Mucosa of stomach (tissue), 1 donor: ENCODE data around the gene CACNA2D3.

Source experiments
- H3K27me3 ChIP-seq: one replicate; pipeline ENCODE4 v1.7.0; 2013; ENCODE audit warnings: mild to moderate bottlenecking, low read length; ENCODE audit not compliant: control insufficient read depth, insufficient read depth
- H3K36me3 ChIP-seq: one replicate; pipeline ENCODE4 v1.7.0; 2013; ENCODE audit warnings: low read length; ENCODE audit not compliant: control insufficient read depth, insufficient read depth
- H3K4me1 ChIP-seq: one replicate; pipeline ENCODE4 v1.7.0; 2013; ENCODE audit warnings: mild to moderate bottlenecking, low read length; ENCODE audit not compliant: control insufficient read depth, insufficient read depth
- H3K4me3 ChIP-seq: one replicate; pipeline ENCODE4 v1.7.0; 2013; ENCODE audit warnings: low read length
- H3K9ac ChIP-seq: one replicate; pipeline ENCODE4 v1.7.0; 2013; ENCODE audit warnings: mild to moderate bottlenecking, low read length, moderate library complexity
- H3K9me3 ChIP-seq: one replicate; pipeline ENCODE4 v1.7.0; 2013; ENCODE audit warnings: mild to moderate bottlenecking, low read length, moderate library complexity; ENCODE audit not compliant: control insufficient read depth
- donor health status: Pancreatic carcinoma.

The CACNA2D3 gene

GRCh38 chr3:54339608-54340007, 217.3 kb downstream of the CACNA2D3 start:
- Histone ChIP-seq H3K9me3 (no peaks in the 10 kb centered on the region), H3K4me3 (no peak overlapping the region), H3K27me3 (no peaks in the 10 kb centered on the region), H3K36me3 (no peaks in the 10 kb centered on the region), H3K9ac (no peak overlapping the region), H3K4me1 (no peaks in the 10 kb centered on the region)

GRCh38 chr3:54341811-54342210, 219.5 kb downstream of the CACNA2D3 start:
- no peaks in the 10 kb centered on the region for H3K36me3 ChIP-seq
- no peak overlapping the region for H3K4me3 ChIP-seq
- H3K4me1 ChIP-seq, result no peaks in the 10 kb centered on the region
- H3K9ac ChIP-seq, result no peak overlapping the region
- H3K9me3 ChIP-seq, result no peaks in the 10 kb centered on the region
- H3K27me3 ChIP-seq, result no peaks in the 10 kb centered on the region

GRCh38 chr3:54342676-54343075, 220.3 kb downstream of the CACNA2D3 start:
- H3K4me1 ChIP-seq, result no peaks in the 10 kb centered on the region

DNA sequence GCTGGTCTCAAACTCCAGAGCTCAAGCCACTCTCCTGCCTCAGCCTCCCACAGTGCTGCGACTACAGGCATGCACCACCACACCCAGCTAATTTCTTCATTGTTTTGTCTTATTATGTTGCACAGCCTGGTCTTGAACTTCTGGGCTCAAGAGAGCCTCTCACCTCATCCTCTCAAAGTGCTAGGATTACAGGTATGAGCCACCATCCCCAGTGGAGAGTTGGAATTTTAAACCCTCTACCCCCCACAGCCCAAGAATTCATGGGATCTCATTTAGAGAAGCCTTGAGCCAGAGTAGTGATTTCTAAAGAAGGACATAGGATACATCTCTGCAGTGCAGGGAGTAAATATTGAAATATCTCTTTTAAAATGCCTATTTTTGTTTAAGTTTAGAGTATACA, 221.1 kb downstream of the CACNA2D3 start:
- no peaks in the 10 kb centered on the region for H3K36me3 ChIP-seq
- no peaks in the 10 kb centered on the region for H3K4me1 ChIP-seq
- no peak overlapping the region for H3K9ac ChIP-seq
- no peak overlapping the region for H3K4me3 ChIP-seq
- no peaks in the 10 kb centered on the region for H3K9me3 ChIP-seq
- no peaks in the 10 kb centered on the region for H3K27me3 ChIP-seq

More at GRCh38 chr3:54342676-54343075, 220.3 kb downstream of the CACNA2D3 start:
- no peak overlapping the region for H3K4me3 ChIP-seq
- no peak overlapping the region for H3K9ac ChIP-seq
- H3K9me3 ChIP-seq, result no peaks in the 10 kb centered on the region
- no peaks in the 10 kb centered on the region for H3K27me3 ChIP-seq
- H3K36me3 ChIP-seq, result no peaks in the 10 kb centered on the region

DNA sequence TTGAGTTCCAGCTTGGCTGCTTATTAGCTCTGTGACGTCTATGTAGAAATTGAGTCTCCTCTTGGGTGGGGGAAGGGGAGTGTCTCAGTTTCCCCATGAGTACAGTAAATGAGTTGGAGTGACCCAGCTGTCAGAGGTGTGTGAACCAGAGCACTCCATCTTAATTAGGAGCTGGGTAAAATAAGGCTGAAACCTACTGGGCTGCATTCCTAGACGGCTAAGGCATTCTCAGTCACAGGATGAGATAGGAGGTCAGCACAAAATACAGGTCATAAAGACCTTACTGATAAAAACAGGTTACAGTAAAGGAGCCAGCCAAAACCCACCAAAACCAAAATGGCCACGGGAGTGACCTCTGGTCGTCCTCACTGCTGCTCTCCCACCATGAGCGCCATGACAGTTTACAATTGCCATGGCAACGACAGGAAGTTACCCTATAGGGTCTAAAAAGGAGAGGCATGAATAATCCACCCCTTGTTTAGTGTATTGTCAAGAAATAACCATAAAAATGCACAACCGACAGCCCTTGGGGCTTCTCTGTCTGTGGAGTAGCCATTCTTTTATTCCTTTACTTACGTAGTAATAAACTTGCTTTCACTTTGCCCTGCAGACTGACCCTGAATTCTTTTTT, 222.4 kb downstream of the CACNA2D3 start:
- no peaks in the 10 kb centered on the region for H3K36me3 ChIP-seq
- no peak overlapping the region for H3K9ac ChIP-seq
- no peaks in the 10 kb centered on the region for H3K4me1 ChIP-seq
- no peak overlapping the region for H3K4me3 ChIP-seq
- no peaks in the 10 kb centered on the region for H3K27me3 ChIP-seq
- H3K9me3 ChIP-seq, result no peaks in the 10 kb centered on the region

GRCh38 chr3:54345847-54346375, 223.6 kb downstream of the CACNA2D3 start:
- Histone ChIP-seq H3K27me3 (no peaks in the 10 kb centered on the region), H3K4me3 (no peak overlapping the region), H3K4me1 (no peaks in the 10 kb centered on the region), H3K36me3 (no peaks in the 10 kb centered on the region), H3K9ac (no peak overlapping the region), H3K9me3 (no peaks in the 10 kb centered on the region)

DNA sequence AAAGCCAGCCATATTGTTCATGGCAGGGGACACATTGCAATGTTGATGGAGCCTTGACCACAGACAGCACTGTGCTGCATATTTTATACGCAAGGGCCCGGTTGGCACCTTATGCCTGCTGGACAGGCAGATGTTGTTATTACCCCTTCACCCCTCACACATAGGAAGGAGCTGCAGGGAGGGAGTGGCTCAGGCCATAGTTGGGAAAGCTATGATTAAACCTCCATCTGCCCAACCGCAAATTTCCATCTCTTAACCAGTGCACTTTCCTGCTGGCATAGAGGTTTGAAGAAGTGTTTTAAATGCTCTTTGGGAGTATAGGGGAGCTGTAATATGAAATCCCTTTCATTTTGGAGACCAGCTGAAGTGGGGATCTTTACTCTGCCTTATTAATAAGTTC, 224.7 kb downstream of the CACNA2D3 start:
- no peaks in the 10 kb centered on the region for H3K36me3 ChIP-seq
- no peak overlapping the region for H3K9ac ChIP-seq
- no peaks in the 10 kb centered on the region for H3K27me3 ChIP-seq
- no peaks in the 10 kb centered on the region for H3K4me1 ChIP-seq
- H3K9me3 ChIP-seq, result no peaks in the 10 kb centered on the region
- no peak overlapping the region for H3K4me3 ChIP-seq

- Histone ChIP-seq H3K27me3 (no peaks in the 10 kb centered on the region), H3K9ac (no peak overlapping the region), H3K36me3 (no peaks in the 10 kb centered on the region), H3K4me3 (no peak overlapping the region), H3K4me1 (no peaks in the 10 kb centered on the region), H3K9me3 (no peaks in the 10 kb centered on the region)
Measured at GRCh38 chr3:54347933-54348332, 225.6 kb downstream of the CACNA2D3 start.

- Histone ChIP-seq H3K9me3 (no peaks in the 10 kb centered on the region), H3K9ac (no peak overlapping the region), H3K27me3 (no peaks in the 10 kb centered on the region), H3K4me3 (no peak overlapping the region), H3K4me1 (no peaks in the 10 kb centered on the region), H3K36me3 (no peaks in the 10 kb centered on the region)
Measured at GRCh38 chr3:54349231-54349652, 226.9 kb downstream of the CACNA2D3 start.

GRCh38 chr3:54349691-54350090, 227.3 kb downstream of the CACNA2D3 start:
- H3K36me3 ChIP-seq, result no peaks in the 10 kb centered on the region
- H3K9ac ChIP-seq, result no peak overlapping the region
- H3K4me1 ChIP-seq, result no peaks in the 10 kb centered on the region
- no peaks in the 10 kb centered on the region for H3K27me3 ChIP-seq
- H3K9me3 ChIP-seq, result no peaks in the 10 kb centered on the region
- H3K4me3 ChIP-seq, result no peak overlapping the region

GRCh38 chr3:54353546-54353945, 231.2 kb downstream of the CACNA2D3 start:
- Histone ChIP-seq H3K9me3 (no peaks in the 10 kb centered on the region), H3K36me3 (no peaks in the 10 kb centered on the region), H3K27me3 (no peaks in the 10 kb centered on the region), H3K4me1 (no peaks in the 10 kb centered on the region), H3K9ac (no peak overlapping the region), H3K4me3 (no peak overlapping the region)

DNA sequence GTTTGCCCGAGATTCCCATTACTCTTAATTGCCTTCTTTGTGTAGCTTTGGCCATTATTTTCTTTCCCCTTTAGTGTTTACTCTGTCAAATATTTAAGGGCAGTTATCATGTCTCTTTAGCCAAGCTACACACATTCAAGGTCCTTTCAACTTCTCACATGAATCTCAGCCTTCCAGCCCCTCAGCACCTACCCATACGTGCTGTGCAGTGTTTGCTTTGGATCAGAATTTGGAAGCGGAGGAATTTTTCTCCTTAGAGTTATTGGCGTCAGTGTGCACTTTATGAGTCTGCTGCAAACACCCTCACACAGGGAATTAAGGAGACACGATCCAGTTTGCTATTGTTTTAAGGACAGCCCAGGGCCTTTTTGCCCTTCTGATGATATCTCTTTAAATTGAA, 231.6 kb downstream of the CACNA2D3 start:
- Histone ChIP-seq H3K36me3 (no peaks in the 10 kb centered on the region), H3K27me3 (no peaks in the 10 kb centered on the region), H3K9ac (no peak overlapping the region), H3K4me1 (no peaks in the 10 kb centered on the region), H3K9me3 (no peaks in the 10 kb centered on the region), H3K4me3 (no peak overlapping the region)

- H3K9ac ChIP-seq, result no peak overlapping the region
- H3K27me3 ChIP-seq, result no peaks in the 10 kb centered on the region
- H3K4me3 ChIP-seq, result no peak overlapping the region
- H3K9me3 ChIP-seq, result no peaks in the 10 kb centered on the region
- H3K36me3 ChIP-seq, result no peaks in the 10 kb centered on the region
- no peaks in the 10 kb centered on the region for H3K4me1 ChIP-seq
Measured at GRCh38 chr3:54355800-54356199, 233.4 kb downstream of the CACNA2D3 start.
